OCI-LY7 (cell line): ENCODE results near the gene EIF4G1. TPM values are rescaled to one million over a fixed set of nuclear protein-coding genes. Genes with fewer than 3 reads are reported as not detected.

Source experiments
- BruUV-seq: library from RNA; stranded (reverse); fragments of 400-500 nt; replicated peaks from 2 replicates; lab custom pipeline; 2021; lab: Mats Ljungman, UMichigan
- CTCF ChIA-PET: fragments of 300-600 bp; sonication (Branson Sonifier 250); formaldehyde crosslinking; loops from one replicate; lab custom pipeline; 2022; ENCODE audit warnings: antibody characterized with exemption; ENCODE audit not compliant: unreplicated experiment; lab: Charles Lee
- POLR2A ChIA-PET: fragments of 300-600 bp; sonication (Branson Sonifier 250); formaldehyde crosslinking; loops from one replicate; lab custom pipeline; 2022; ENCODE audit warnings: antibody characterized with exemption; lab: Charles Lee
- DNase-seq: peaks from one replicate; pipeline ENCODE4 v3.0.0-alpha.2; 2015; ENCODE audit warnings: low spot score
- H2AFZ ChIP-seq: fragments of 200-600 bp; sonication (generic), shearing (Covaris generic); 2 replicates; pipeline ENCODE4 v1.6.1; 2014; ENCODE audit warnings: mild to moderate bottlenecking, antibody characterized with exemption, low read length, moderate library complexity
- H3K27ac ChIP-seq: fragments of 200-600 bp; sonication (generic); 2 replicates; pipeline ENCODE4 v1.5.1; 2014; ENCODE audit warnings: mixed run types, low read depth, mild to moderate bottlenecking, moderate library complexity, low read length, inconsistent platforms; ENCODE audit not compliant: poor library complexity, severe bottlenecking
- H3K36me3 ChIP-seq: fragments of 200-600 bp; sonication (generic); 2 replicates; pipeline ENCODE4 v1.6.1; 2014; ENCODE audit warnings: mild to moderate bottlenecking, antibody characterized with exemption, low read length, moderate library complexity, mixed read lengths; ENCODE audit not compliant: insufficient read depth
- H3K4me1 ChIP-seq: fragments of 200-600 bp; sonication (generic); 2 replicates; pipeline ENCODE4 v1.5.1; 2014; ENCODE audit warnings: mild to moderate bottlenecking, low read length; ENCODE audit not compliant: insufficient read depth, poor library complexity, severe bottlenecking
- H3K4me2 ChIP-seq: fragments of 200-600 bp; sonication (generic); 2 replicates; pipeline ENCODE4 v1.6.1; 2014; ENCODE audit warnings: mild to moderate bottlenecking, low read length
- H3K4me3 ChIP-seq: fragments of 200-600 bp; sonication (generic); 2 replicates; pipeline ENCODE4 v1.5.1; 2014; ENCODE audit warnings: mild to moderate bottlenecking, low read depth, low read length; ENCODE audit not compliant: poor library complexity, severe bottlenecking
- H3K79me2 ChIP-seq: fragments of 200-600 bp; sonication (generic); 2 replicates; pipeline ENCODE4 v1.6.1; 2016; ENCODE audit warnings: low read depth, mild to moderate bottlenecking, low read length, moderate library complexity, mixed read lengths; ENCODE audit not compliant: insufficient read depth
- H3K9me2 ChIP-seq: fragments of 200-600 bp; sonication (generic); 2 replicates; pipeline ENCODE4 v1.6.1; 2016; ENCODE audit warnings: mild to moderate bottlenecking, low read length, mixed read lengths; ENCODE audit not compliant: insufficient read depth
- H3K9me3 ChIP-seq: fragments of 200-600 bp; sonication (generic); 2 replicates; pipeline ENCODE4 v1.6.1; 2014; ENCODE audit warnings: mild to moderate bottlenecking, mixed run types, low read length, mixed read lengths
- H4K20me1 ChIP-seq: fragments of 200-600 bp; sonication (generic); 2 replicates; pipeline ENCODE4 v1.6.1; 2014; ENCODE audit warnings: mild to moderate bottlenecking, antibody characterized with exemption, low read length, moderate library complexity, mixed read lengths; ENCODE audit not compliant: insufficient read depth
- EZH2phosphoT487 ChIP-seq: fragments of 200-600 bp; sonication (generic); IDR thresholded peaks from 2 replicates; pipeline ENCODE4 v1.6.1; 2018; ENCODE audit warnings: low read depth, borderline replicate concordance, mild to moderate bottlenecking, mixed run types, antibody characterized with exemption, low read length, moderate library complexity, mixed read lengths
- intact Hi-C: fragments of 100-400 bp; cut with micrococcal nuclease; formaldehyde crosslinking; loops from one replicate; pipeline ENCODE4 v1.10.0; 2022; ENCODE audit not compliant: unreplicated experiment
- total RNA-seq, 2 experiments: library from RNA; depleted of rRNA in 1 of 2; stranded (reverse); fragments of >200 nt in 1 of 2; shearing (Covaris generic) in 1 of 2; gene quantifications; 2 replicates each; pipeline ENCODE4 v1.2.3, GENCODE V29; 2014 to 2022
- TF ChIP-seq, protein P1 (sequence below): fragments of 200-600 bp; sonication (generic); conservative IDR thresholded peaks from 2 replicates; pipeline ENCODE4 v1.5.1; 2014; ENCODE audit warnings: mild to moderate bottlenecking, antibody characterized with exemption, low read length, moderate library complexity, mixed read lengths

EIF4G1 gene
- total RNA-seq, 2 experiments from 2014 or later = 245 to 412 TPM

DNA sequence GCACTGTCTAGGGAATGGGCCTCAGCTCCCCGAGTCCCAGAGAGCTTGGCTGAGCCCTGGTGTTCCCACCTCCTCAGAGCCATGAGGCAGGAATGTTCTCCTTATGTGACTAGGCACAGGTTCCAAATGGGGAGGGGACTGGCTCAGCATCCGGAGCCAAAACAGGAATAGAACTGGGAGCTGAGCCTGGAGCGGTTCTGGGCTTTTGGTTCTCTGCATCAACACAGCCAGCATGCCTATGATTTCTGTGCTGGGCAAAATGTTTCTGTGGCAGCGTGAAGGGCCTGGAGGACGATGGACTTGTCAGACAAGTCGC lies 23.0 kb downstream of the EIF4G1 start, which contains the start of gene FAM131A:
Gene FAM131A (plus strand): TSS at position 202 of the 316 bp plus-strand sequence. CDS start 31 bp downstream, at position 233.
- Histone ChIP-seq H3K79me2 (no peaks in the 10 kb centered on the region), H3K9me3 (no peaks in the 10 kb centered on the region), H3K27ac (no peak within 1 kb of the TSS), H3K4me3 (no peak within 1 kb of the TSS), H3K36me3 (peaks cover 33% of the 10 kb centered on the region), H2AFZ (no peak within 1 kb of the TSS), H3K4me2 (peak within 1 kb of the TSS; percentile 73; the same call in 1 of the 2 replicates), H3K9me2 (no peaks in the 10 kb centered on the region), H3K4me1 (peaks cover 8% of the 10 kb centered on the region), H4K20me1 (peaks cover 4% of the 10 kb centered on the region; the same call in 1 of the 2 replicates)
- POLR2A ChIA-PET = interaction anchor here (1.2 kb wide), 1 partner anchor 11 kb away, joined by 4 read pairs; no protein-coding TSS in a partner anchor
- CTCF ChIA-PET = no interaction called here
- intact Hi-C loops = no loop called here
- no TSS peak for BruUV-seq
- TF ChIP-seq EZH2phosphoT487 = no peak
- DNase-seq = no peak

DNA sequence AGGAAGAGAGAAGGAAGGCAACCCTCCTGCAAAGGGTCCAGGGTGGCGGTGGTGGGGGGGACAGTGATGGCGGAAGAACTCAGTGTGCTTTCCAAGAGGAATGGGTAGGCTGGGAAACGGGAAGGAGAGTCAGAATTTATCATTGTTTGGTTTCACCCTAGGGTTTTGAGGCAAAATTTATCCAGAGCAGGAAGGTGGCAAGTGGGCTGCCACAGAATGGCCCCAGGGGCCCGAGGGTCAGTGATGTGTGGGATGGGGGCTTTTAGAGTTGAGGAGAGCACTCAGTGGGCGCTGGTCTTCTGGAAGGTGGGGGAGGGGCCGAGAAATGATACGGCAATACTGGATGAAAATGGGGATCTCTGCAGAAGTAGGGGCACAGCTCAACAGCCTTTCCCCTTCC lies 23.6 kb downstream of the EIF4G1 start:
- peaks cover 8% of the 10 kb centered on the region for H3K4me1 ChIP-seq
- no peaks in the 10 kb centered on the region for H3K79me2 ChIP-seq
- CTCF ChIA-PET = no interaction called here
- no TSS peak for BruUV-seq
- peaks cover 4% of the 10 kb centered on the region; the same call in 1 of the 2 replicates for H4K20me1 ChIP-seq
- H3K4me3 ChIP-seq = no peak overlapping the region
- H3K27ac ChIP-seq = no peak overlapping the region
- H3K9me3 ChIP-seq = no peaks in the 10 kb centered on the region
- H3K36me3 ChIP-seq = peaks cover 27% of the 10 kb centered on the region
- no peaks in the 10 kb centered on the region for H3K9me2 ChIP-seq
- no peak for DNase-seq
- POLR2A ChIA-PET = interaction anchor here (1.2 kb wide), 1 partner anchor 10 kb away, joined by 4 read pairs; no protein-coding TSS in a partner anchor
- no peak overlapping the region for H3K4me2 ChIP-seq
- intact Hi-C loops = no loop called here
- H2AFZ ChIP-seq = no peak overlapping the region
- no peak for TF ChIP-seq EZH2phosphoT487
- TF ChIP-seq, protein P1, sequence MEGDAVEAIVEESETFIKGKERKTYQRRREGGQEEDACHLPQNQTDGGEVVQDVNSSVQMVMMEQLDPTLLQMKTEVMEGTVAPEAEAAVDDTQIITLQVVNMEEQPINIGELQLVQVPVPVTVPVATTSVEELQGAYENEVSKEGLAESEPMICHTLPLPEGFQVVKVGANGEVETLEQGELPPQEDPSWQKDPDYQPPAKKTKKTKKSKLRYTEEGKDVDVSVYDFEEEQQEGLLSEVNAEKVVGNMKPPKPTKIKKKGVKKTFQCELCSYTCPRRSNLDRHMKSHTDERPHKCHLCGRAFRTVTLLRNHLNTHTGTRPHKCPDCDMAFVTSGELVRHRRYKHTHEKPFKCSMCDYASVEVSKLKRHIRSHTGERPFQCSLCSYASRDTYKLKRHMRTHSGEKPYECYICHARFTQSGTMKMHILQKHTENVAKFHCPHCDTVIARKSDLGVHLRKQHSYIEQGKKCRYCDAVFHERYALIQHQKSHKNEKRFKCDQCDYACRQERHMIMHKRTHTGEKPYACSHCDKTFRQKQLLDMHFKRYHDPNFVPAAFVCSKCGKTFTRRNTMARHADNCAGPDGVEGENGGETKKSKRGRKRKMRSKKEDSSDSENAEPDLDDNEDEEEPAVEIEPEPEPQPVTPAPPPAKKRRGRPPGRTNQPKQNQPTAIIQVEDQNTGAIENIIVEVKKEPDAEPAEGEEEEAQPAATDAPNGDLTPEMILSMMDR = no peak

DNA sequence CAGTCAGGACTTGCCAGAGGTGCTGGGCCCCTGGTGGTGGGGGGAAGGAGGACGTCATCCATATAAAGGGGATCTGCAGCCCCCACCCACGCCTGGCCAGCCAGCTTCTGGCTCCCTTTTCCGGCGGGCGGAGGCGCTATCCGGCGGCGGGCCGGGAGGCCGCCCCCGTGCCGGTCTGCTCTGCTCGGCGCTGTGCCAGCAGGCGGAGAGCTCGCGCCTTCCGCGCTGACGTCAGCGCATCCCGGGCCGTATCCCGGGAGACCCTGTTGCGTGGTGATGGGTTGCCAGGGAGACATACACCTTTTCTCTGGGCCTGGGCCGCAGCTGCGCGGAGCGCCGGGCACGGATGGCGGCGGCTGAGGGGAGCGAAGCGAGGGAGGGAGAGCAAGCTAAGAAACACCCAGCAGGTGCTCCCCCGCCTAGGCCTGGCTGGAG lies 24.1 kb downstream of the EIF4G1 start:
- Histone ChIP-seq H3K79me2 (no peaks in the 10 kb centered on the region), H3K4me1 (peaks cover 8% of the 10 kb centered on the region), H3K4me2 (no peak overlapping the region), H3K4me3 (no peak overlapping the region), H3K36me3 (peaks cover 21% of the 10 kb centered on the region; the same call in 1 of the 2 replicates), H3K9me2 (no peaks in the 10 kb centered on the region), H3K9me3 (no peaks in the 10 kb centered on the region), H3K27ac (no peak overlapping the region), H4K20me1 (peaks cover 4% of the 10 kb centered on the region; the same call in 1 of the 2 replicates), H2AFZ (no peak overlapping the region)
- ChIA-PET CTCF (no interaction called here), POLR2A (no interaction called here)
- DNase-seq = no peak
- intact Hi-C loops = no loop called here
- TF ChIP-seq, protein P1 = no peak
- no peak for TF ChIP-seq EZH2phosphoT487
- BruUV-seq = no TSS peak
